Measurements from ENCODE around the gene MAP2K5. TPM values are rescaled to one million over a fixed set of nuclear protein-coding genes. Genes with fewer than 3 reads are reported as not detected.

Gene MAP2K5
- polyA plus RNA-seq, 1 donor from 2014 or later: 12.1 TPM

DNA sequence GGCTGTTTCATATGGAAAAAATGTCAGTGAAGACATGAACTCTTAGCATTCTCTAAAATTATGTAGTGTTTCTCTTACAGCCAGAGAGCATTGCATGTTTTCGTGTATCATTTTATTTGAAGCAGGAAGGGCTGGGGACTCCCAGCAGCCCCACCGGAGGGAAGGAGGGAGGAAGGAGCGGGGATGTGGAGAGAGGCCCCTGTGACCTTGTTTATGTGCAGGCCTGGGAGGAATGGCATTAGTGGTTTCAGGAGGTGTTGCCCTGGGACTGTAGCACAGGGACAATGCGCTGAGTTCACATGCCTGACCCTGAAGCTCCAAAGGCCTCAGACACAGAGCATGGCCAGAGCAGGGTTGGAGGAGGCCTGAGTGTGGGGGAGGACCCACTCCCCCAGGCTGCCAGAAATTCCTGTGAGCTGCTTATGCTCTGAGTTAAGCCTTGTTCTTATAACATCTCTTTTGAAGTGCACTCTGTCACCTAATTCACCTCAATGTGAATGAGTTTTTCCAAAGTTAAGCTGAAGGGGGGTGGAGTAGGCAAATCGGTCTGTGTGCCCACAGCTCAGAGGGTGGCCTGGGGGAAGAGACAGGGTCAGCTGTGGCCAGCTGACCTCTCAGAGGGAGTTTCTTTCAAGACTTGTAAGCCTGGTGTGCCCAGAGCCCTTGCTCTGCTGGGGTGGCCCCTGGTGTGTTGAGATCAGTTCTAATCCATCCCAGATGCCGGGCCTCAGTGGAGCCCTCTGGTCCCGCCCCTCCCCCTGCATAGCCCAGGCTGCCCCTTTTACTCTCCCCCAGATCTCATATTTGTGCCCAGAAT is 301.3 kb downstream of the MAP2K5 start:
- peaks cover 1% of the 10 kb centered on the region for H3K27me3 ChIP-seq (ENCODE audit: insufficient read depth, low read depth, low read length)
- no peaks in the 10 kb centered on the region for H3K79me2 ChIP-seq (replicated peaks; ENCODE audit: insufficient read depth, low read length)
- H3F3A ChIP-seq (ENCODE audit: insufficient read depth, low read length, poor library complexity, severe bottlenecking): no peaks in the 10 kb centered on the region
- H2AFZ ChIP-seq (ENCODE audit: low read depth, low read length): no peak overlapping the region
- no peak overlapping the region for H3K9ac ChIP-seq (ENCODE audit: low read length)
- no peak for TF ChIP-seq SMC3 (conservative IDR thresholded peaks at IDR 0.05; ENCODE audit: poor library complexity)
- TF ChIP-seq EP300 (conservative IDR thresholded peaks at IDR 0.05; ENCODE audit: poor library complexity, severe bottlenecking): no peak
- TF ChIP-seq, protein P1, sequence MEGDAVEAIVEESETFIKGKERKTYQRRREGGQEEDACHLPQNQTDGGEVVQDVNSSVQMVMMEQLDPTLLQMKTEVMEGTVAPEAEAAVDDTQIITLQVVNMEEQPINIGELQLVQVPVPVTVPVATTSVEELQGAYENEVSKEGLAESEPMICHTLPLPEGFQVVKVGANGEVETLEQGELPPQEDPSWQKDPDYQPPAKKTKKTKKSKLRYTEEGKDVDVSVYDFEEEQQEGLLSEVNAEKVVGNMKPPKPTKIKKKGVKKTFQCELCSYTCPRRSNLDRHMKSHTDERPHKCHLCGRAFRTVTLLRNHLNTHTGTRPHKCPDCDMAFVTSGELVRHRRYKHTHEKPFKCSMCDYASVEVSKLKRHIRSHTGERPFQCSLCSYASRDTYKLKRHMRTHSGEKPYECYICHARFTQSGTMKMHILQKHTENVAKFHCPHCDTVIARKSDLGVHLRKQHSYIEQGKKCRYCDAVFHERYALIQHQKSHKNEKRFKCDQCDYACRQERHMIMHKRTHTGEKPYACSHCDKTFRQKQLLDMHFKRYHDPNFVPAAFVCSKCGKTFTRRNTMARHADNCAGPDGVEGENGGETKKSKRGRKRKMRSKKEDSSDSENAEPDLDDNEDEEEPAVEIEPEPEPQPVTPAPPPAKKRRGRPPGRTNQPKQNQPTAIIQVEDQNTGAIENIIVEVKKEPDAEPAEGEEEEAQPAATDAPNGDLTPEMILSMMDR (IDR thresholded peaks at IDR 0.05; ENCODE audit: poor library complexity, severe bottlenecking): no peak
- TF ChIP-seq, protein P2, sequence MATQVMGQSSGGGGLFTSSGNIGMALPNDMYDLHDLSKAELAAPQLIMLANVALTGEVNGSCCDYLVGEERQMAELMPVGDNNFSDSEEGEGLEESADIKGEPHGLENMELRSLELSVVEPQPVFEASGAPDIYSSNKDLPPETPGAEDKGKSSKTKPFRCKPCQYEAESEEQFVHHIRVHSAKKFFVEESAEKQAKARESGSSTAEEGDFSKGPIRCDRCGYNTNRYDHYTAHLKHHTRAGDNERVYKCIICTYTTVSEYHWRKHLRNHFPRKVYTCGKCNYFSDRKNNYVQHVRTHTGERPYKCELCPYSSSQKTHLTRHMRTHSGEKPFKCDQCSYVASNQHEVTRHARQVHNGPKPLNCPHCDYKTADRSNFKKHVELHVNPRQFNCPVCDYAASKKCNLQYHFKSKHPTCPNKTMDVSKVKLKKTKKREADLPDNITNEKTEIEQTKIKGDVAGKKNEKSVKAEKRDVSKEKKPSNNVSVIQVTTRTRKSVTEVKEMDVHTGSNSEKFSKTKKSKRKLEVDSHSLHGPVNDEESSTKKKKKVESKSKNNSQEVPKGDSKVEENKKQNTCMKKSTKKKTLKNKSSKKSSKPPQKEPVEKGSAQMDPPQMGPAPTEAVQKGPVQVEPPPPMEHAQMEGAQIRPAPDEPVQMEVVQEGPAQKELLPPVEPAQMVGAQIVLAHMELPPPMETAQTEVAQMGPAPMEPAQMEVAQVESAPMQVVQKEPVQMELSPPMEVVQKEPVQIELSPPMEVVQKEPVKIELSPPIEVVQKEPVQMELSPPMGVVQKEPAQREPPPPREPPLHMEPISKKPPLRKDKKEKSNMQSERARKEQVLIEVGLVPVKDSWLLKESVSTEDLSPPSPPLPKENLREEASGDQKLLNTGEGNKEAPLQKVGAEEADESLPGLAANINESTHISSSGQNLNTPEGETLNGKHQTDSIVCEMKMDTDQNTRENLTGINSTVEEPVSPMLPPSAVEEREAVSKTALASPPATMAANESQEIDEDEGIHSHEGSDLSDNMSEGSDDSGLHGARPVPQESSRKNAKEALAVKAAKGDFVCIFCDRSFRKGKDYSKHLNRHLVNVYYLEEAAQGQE (IDR thresholded peaks at IDR 0.05; ENCODE audit: borderline replicate concordance): no peak
- TF ChIP-seq EZH2 (IDR thresholded peaks at IDR 0.05; ENCODE audit: borderline replicate concordance, insufficient read depth, low read length, poor library complexity, severe bottlenecking): no peak
- no peak for TF ChIP-seq MXI1 (conservative IDR thresholded peaks at IDR 0.05; ENCODE audit: poor library complexity, severe bottlenecking)
- TF ChIP-seq POLR2AphosphoS5 (IDR thresholded peaks at IDR 0.05): no peak
- no peak for TF ChIP-seq RAD21 (conservative IDR thresholded peaks at IDR 0.05)
- TF ChIP-seq TAF1 (IDR thresholded peaks at IDR 0.05; ENCODE audit: low read depth): no peak
- H3K4me2 ChIP-seq (ENCODE audit: low read length): no peak overlapping the region
- H3K9me3 ChIP-seq (ENCODE audit: low read length): no peaks in the 10 kb centered on the region
- H4K20me1 ChIP-seq (ENCODE audit: insufficient read depth): no peaks in the 10 kb centered on the region
- H3K36me3 ChIP-seq (ENCODE audit: insufficient read depth, low read length): no peaks in the 10 kb centered on the region
- H3K4me3 ChIP-seq (ENCODE audit: low read length): no peak overlapping the region
- no peaks in the 10 kb centered on the region for H3K9me2 ChIP-seq (ENCODE audit: insufficient read depth, low read length)
- no peak overlapping the region for H3K27ac ChIP-seq (ENCODE audit: low read length)

DNA sequence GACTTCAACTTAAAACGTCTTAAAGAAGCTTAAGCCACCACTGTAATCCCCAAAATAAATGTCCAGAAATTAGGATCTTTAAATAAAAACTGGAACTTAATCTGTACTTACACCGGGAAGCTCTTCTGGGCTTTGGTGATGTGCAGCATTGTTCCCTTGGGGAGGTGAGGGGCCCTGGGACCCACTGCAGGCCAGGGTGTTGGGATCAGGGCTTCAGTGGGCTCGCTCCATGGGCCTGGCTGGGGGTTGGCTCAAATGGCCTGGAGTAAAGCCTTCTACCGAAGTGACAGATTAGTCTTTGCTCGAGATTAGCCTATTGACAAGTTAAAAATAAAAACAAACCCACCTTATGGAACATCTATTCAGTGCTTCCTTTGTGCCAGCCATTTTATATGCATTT is 303.5 kb downstream of the MAP2K5 start:
- Histone ChIP-seq H3F3A (ENCODE audit: insufficient read depth, low read length, poor library complexity, severe bottlenecking) (no peaks in the 10 kb centered on the region), H4K20me1 (ENCODE audit: insufficient read depth) (no peaks in the 10 kb centered on the region)

More for the DNA sequence above, 303.5 kb downstream of the MAP2K5 start:
- no peaks in the 10 kb centered on the region for H3K36me3 ChIP-seq (ENCODE audit: insufficient read depth, low read length)
- H3K27ac ChIP-seq (ENCODE audit: low read length): no peak overlapping the region
- no peaks in the 10 kb centered on the region for H3K9me2 ChIP-seq (ENCODE audit: insufficient read depth, low read length)
- no peaks in the 10 kb centered on the region for H3K27me3 ChIP-seq (ENCODE audit: insufficient read depth, low read depth, low read length)
- no peak overlapping the region for H3K9ac ChIP-seq (ENCODE audit: low read length)
- H3K79me2 ChIP-seq (replicated peaks; ENCODE audit: insufficient read depth, low read length): no peaks in the 10 kb centered on the region
- TF ChIP-seq RAD21 (conservative IDR thresholded peaks at IDR 0.05) (no peak), SMC3 (conservative IDR thresholded peaks at IDR 0.05; ENCODE audit: poor library complexity) (no peak), EP300 (conservative IDR thresholded peaks at IDR 0.05; ENCODE audit: poor library complexity, severe bottlenecking) (no peak), POLR2AphosphoS5 (IDR thresholded peaks at IDR 0.05) (no peak), TAF1 (IDR thresholded peaks at IDR 0.05; ENCODE audit: low read depth) (no peak), MXI1 (conservative IDR thresholded peaks at IDR 0.05; ENCODE audit: poor library complexity, severe bottlenecking) (no peak), EZH2 (IDR thresholded peaks at IDR 0.05; ENCODE audit: borderline replicate concordance, insufficient read depth, low read length, poor library complexity, severe bottlenecking) (no peak)
- TF ChIP-seq, protein P1 (IDR thresholded peaks at IDR 0.05; ENCODE audit: poor library complexity, severe bottlenecking): no peak
- TF ChIP-seq, protein P2 (IDR thresholded peaks at IDR 0.05; ENCODE audit: borderline replicate concordance): no peak
- H3K4me2 ChIP-seq (ENCODE audit: low read length): no peak overlapping the region
- no peak overlapping the region for H3K4me3 ChIP-seq (ENCODE audit: low read length)
- no peak overlapping the region for H2AFZ ChIP-seq (ENCODE audit: low read depth, low read length)
- no peaks in the 10 kb centered on the region for H3K9me3 ChIP-seq (ENCODE audit: low read length)
